DND-41 (cell line): ENCODE results near the gene C1QTNF3.

ENCODE experiments used
- ATAC-seq: fragments of 200-7000 bp; cut with Tn5 transposase; 3 replicates; pipeline ENCODE4 v1.9.1; 2021; ENCODE audit warnings: low read depth; ENCODE audit not compliant: insufficient read depth
- DNase-seq: peaks from one replicate; pipeline ENCODE4 v3.0.0-alpha.2; 2020
- H2AFZ ChIP-seq: 2 replicates; pipeline ENCODE4 v1.6.0; 2012; ENCODE audit warnings: low read depth, low read length
- H3K27ac ChIP-seq: 2 replicates; pipeline ENCODE4 v1.5.1; 2012; ENCODE audit warnings: low read length, inconsistent platforms
- H3K27me3 ChIP-seq: fragments of 200-600 bp; sonication (generic); 2 replicates; pipeline ENCODE4 v1.6.0; 2012; ENCODE audit warnings: low read length, mild to moderate bottlenecking, inconsistent platforms; ENCODE audit not compliant: insufficient read depth, poor library complexity
- H3K36me3 ChIP-seq: 2 replicates; pipeline ENCODE4 v1.5.1; 2012; ENCODE audit warnings: low read length, inconsistent platforms; ENCODE audit not compliant: insufficient read depth
- H3K4me1 ChIP-seq: 2 replicates; pipeline ENCODE4 v1.5.1; 2012; ENCODE audit warnings: mild to moderate bottlenecking, low read length; ENCODE audit not compliant: insufficient read depth
- H3K4me2 ChIP-seq: 2 replicates; pipeline ENCODE4 v1.6.0; 2012; ENCODE audit warnings: mild to moderate bottlenecking, moderate library complexity, low read length, inconsistent platforms; ENCODE audit not compliant: insufficient read depth
- H3K4me3 ChIP-seq, 2 experiments: fragments of 200-600 bp in 1 of 2; shearing (Covaris generic) in 1 of 2; 2 replicates each; pipeline ENCODE4 v1.5.1; 2012 to 2016; ENCODE audit warnings: inconsistent platforms in 2 of 2, low read length in 2 of 2, mild to moderate bottlenecking in 2 of 2, low read depth in 1 of 2, moderate library complexity in 1 of 2
- H3K79me2 ChIP-seq: 2 replicates; pipeline ENCODE4 v1.6.0; 2012; ENCODE audit warnings: low read length, inconsistent platforms; ENCODE audit not compliant: insufficient read depth
- H3K9ac ChIP-seq: 2 replicates; pipeline ENCODE4 v1.6.0; 2012; ENCODE audit warnings: low read depth, mild to moderate bottlenecking, inconsistent platforms, low read length, moderate library complexity
- H3K9me3 ChIP-seq: 2 replicates; pipeline ENCODE4 v1.5.1; 2012; ENCODE audit warnings: low read length, moderate library complexity, mild to moderate bottlenecking, inconsistent platforms; ENCODE audit not compliant: insufficient read depth, severe bottlenecking
- H4K20me1 ChIP-seq: 2 replicates; pipeline ENCODE4 v1.6.0; 2012; ENCODE audit warnings: low read length; ENCODE audit not compliant: insufficient read depth
- CTCF ChIP-seq: IDR thresholded peaks from 2 replicates; pipeline ENCODE4 v1.5.1; 2012; ENCODE audit warnings: borderline replicate concordance, low read length, moderate library complexity, mild to moderate bottlenecking; ENCODE audit not compliant: poor library complexity, severe bottlenecking; ENCODE audit errors: extremely low read depth
- EZH2 ChIP-seq: IDR thresholded peaks from 3 replicates; pipeline ENCODE4 v1.6.1; 2012; ENCODE audit warnings: borderline replicate concordance, low read depth, mild to moderate bottlenecking, moderate library complexity, low read length, inconsistent platforms; ENCODE audit not compliant: severe bottlenecking

The C1QTNF3 gene

GRCh38 chr5:34002629-34003328 is 40.2 kb downstream of the C1QTNF3 start:
- no peak for ATAC-seq
- peaks cover 14% of the 10 kb centered on the region for H3K4me1 ChIP-seq

GRCh38 chr5:34001241-34001841 is 41.7 kb downstream of the C1QTNF3 start:
- Histone ChIP-seq H3K4me2 (no peak overlapping the region), H3K36me3 (peaks cover 39% of the 10 kb centered on the region), H3K4me1 (peaks cover 4% of the 10 kb centered on the region), H3K4me3 (no peak overlapping the region), H3K79me2 (no peaks in the 10 kb centered on the region), H3K27ac (no peak overlapping the region), H3K9ac (no peak overlapping the region), H3K27me3 (no peaks in the 10 kb centered on the region), H3K9me3 (no peaks in the 10 kb centered on the region), H2AFZ (no peak overlapping the region), H4K20me1 (no peaks in the 10 kb centered on the region)
- no peak for ATAC-seq
- DNase-seq: no peak
- TF ChIP-seq CTCF: no peak
- TF ChIP-seq EZH2: no peak

More at GRCh38 chr5:34002629-34003328, 40.2 kb downstream of the C1QTNF3 start:
- no peak overlapping the region for H3K4me3 ChIP-seq
- no peak for DNase-seq
- H3K9me3 ChIP-seq: no peaks in the 10 kb centered on the region
- H3K27me3 ChIP-seq: no peaks in the 10 kb centered on the region
- H3K36me3 ChIP-seq: peaks cover 33% of the 10 kb centered on the region
- no peaks in the 10 kb centered on the region for H4K20me1 ChIP-seq
- no peak overlapping the region for H3K27ac ChIP-seq
- no peak overlapping the region for H3K4me2 ChIP-seq
- TF ChIP-seq CTCF: no peak
- TF ChIP-seq EZH2: no peak
- H3K9ac ChIP-seq: no peak overlapping the region
- H2AFZ ChIP-seq: no peak overlapping the region
- peaks cover 8% of the 10 kb centered on the region for H3K79me2 ChIP-seq

DNA sequence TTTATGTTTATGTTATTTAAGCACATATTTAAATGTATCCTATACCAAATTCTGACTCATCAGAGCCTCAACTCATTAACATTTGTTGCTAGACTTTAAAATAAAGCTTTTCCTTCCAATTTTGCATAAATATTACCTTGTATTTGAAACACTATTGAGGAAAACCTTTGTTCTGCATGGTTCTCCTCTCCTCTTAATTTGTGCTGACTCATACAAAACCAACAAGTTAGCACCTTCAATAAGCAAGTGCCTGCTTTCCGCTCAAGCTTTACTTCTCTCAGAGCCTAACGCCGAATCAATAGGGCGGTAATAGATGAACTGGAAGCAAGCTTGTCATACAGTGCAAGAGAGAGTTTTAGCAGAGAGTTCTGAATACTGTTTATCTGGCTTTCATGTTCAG is 43.0 kb downstream of the C1QTNF3 start:
- H3K27ac ChIP-seq: no peak overlapping the region
- ATAC-seq (no peak), DNase-seq (no peak)
- no peaks in the 10 kb centered on the region for H3K27me3 ChIP-seq
- H3K9me3 ChIP-seq: no peaks in the 10 kb centered on the region
- no peak overlapping the region for H3K4me2 ChIP-seq
- H3K4me1 ChIP-seq: no peaks in the 10 kb centered on the region
- no peak overlapping the region for H2AFZ ChIP-seq
- H3K4me3 ChIP-seq: no peak overlapping the region
- TF ChIP-seq CTCF: no peak
- no peak for TF ChIP-seq EZH2
- H3K36me3 ChIP-seq: peaks cover 36% of the 10 kb centered on the region
- H3K9ac ChIP-seq: no peak overlapping the region
- no peaks in the 10 kb centered on the region for H4K20me1 ChIP-seq
- no peaks in the 10 kb centered on the region for H3K79me2 ChIP-seq
